Hepatocyte (in vitro differentiated cells): ENCODE data around the gene ZEB1.

ENCODE experiments used
- CTCF ChIP-seq: fragments of 200-600 bp; sonication (generic); IDR thresholded peaks from 2 replicates; pipeline ENCODE4 v1.5.1; 2016; ENCODE audit warnings: antibody characterized with exemption, mild to moderate bottlenecking; ENCODE audit not compliant: poor library complexity
- EZH2 ChIP-seq: fragments of 200-600 bp; sonication (generic); IDR thresholded peaks from 2 replicates; pipeline ENCODE4 v1.6.1; 2016; ENCODE audit warnings: antibody characterized with exemption, mild to moderate bottlenecking, borderline replicate concordance
- EZH2phosphoT487 ChIP-seq: fragments of 200-600 bp; sonication (generic); IDR thresholded peaks from one replicate; pipeline ENCODE4 v1.6.1; 2018; ENCODE audit warnings: antibody characterized with exemption, mild to moderate bottlenecking, low read depth, moderate library complexity; ENCODE audit not compliant: unreplicated experiment, severe bottlenecking

- TF ChIP-seq EZH2 (no peak), CTCF (no peak), EZH2phosphoT487 (no peak)
Measured at GRCh38 chr10:31413325-31413724, 94.3 kb downstream of the ZEB1 start.
